ENCODE data around the gene ALK.

The ALK gene

GRCh38 chr2:29714333-29714732 lies 207.1 kb downstream of the ALK start:
- no peak for DNase-seq (ENCODE audit: low read depth)

GRCh38 chr2:29706171-29706720 lies 215.1 kb downstream of the ALK start:
- DNase-seq (ENCODE audit: low read depth), result no peak

GRCh38 chr2:29705616-29706015 lies 215.8 kb downstream of the ALK start:
- no peak for DNase-seq (ENCODE audit: low read depth)

- DNase-seq (ENCODE audit: low read depth), result no peak
Observed at GRCh38 chr2:29703336-29703735, 218.1 kb downstream of the ALK start.

GRCh38 chr2:29702276-29702675 lies 219.1 kb downstream of the ALK start:
- no peak for DNase-seq (ENCODE audit: low read depth)

- no peak for DNase-seq (ENCODE audit: low read depth)
Observed at GRCh38 chr2:29700560-29700959, 220.8 kb downstream of the ALK start.

GRCh38 chr2:29699045-29699444 lies 222.3 kb downstream of the ALK start:
- DNase-seq (ENCODE audit: low read depth), result no peak

GRCh38 chr2:29698216-29698615 lies 223.2 kb downstream of the ALK start:
- DNase-seq (ENCODE audit: low read depth), result no peak

GRCh38 chr2:29697715-29698114 lies 223.7 kb downstream of the ALK start:
- DNase-seq (ENCODE audit: low read depth), result no peak

GRCh38 chr2:29697181-29697580 lies 224.2 kb downstream of the ALK start:
- DNase-seq (ENCODE audit: low read depth), result no peak

- DNase-seq (ENCODE audit: low read depth), result no peak
Observed at GRCh38 chr2:29694741-29695140, 226.6 kb downstream of the ALK start.

- DNase-seq (ENCODE audit: low read depth), result no peak
Observed at GRCh38 chr2:29691391-29691950, 229.9 kb downstream of the ALK start.

- DNase-seq (ENCODE audit: low read depth), result no peak
Observed at GRCh38 chr2:29689666-29690065, 231.7 kb downstream of the ALK start.

GRCh38 chr2:29688429-29688828 lies 233.0 kb downstream of the ALK start:
- DNase-seq (ENCODE audit: low read depth), result no peak

GRCh38 chr2:29687121-29687520 lies 234.3 kb downstream of the ALK start:
- no peak for DNase-seq (ENCODE audit: low read depth)

- no peak for DNase-seq (ENCODE audit: low read depth)
Observed at GRCh38 chr2:29676886-29677453, 244.4 kb downstream of the ALK start.

GRCh38 chr2:29664578-29664977 lies 256.8 kb downstream of the ALK start:
- DNase-seq (ENCODE audit: low read depth), result no peak

GRCh38 chr2:29663268-29663667 lies 258.1 kb downstream of the ALK start:
- DNase-seq (ENCODE audit: low read depth), result no peak

GRCh38 chr2:29662861-29663260 lies 258.5 kb downstream of the ALK start:
- no peak for DNase-seq (ENCODE audit: low read depth)

- DNase-seq (ENCODE audit: low read depth), result no peak
Observed at GRCh38 chr2:29660201-29660600, 261.2 kb downstream of the ALK start.

- no peak for DNase-seq (ENCODE audit: low read depth)
Observed at GRCh38 chr2:29659178-29659577, 262.2 kb downstream of the ALK start.

- no peak for DNase-seq (ENCODE audit: low read depth)
Observed at GRCh38 chr2:29657674-29658073, 263.7 kb downstream of the ALK start.

- DNase-seq (ENCODE audit: low read depth), result no peak
Observed at GRCh38 chr2:29655391-29656086, 265.8 kb downstream of the ALK start.
